ENCODE data around the gene LRP1.

The LRP1 gene

GRCh38 chr12:57127726-57128518 is at the start of gene LRP1:
Gene LRP1, plus strand, starts transcription at chr12:57128483. Its CDS starts 482 bp downstream, at chr12:57128965.
- peak within 1 kb of the TSS; percentile 70 for H3K27ac ChIP-seq
- DNase-seq (ENCODE audit: low read depth, low spot score) = no peak

- peak within 1 kb of the TSS; percentile 56 for H3K27ac ChIP-seq
- DNase-seq (ENCODE audit: low read depth, low spot score) = peak; percentile 100
Measured at GRCh38 chr12:57078519-57079404, 49.5 kb upstream of the LRP1 start, which contains the start of gene NEMP1. Gene NEMP1, minus strand, starts transcription at chr12:57078791. Its CDS starts 46 bp downstream, at chr12:57078745.

- no peak overlapping the region for H3K27ac ChIP-seq
- no peak for DNase-seq (ENCODE audit: low read depth, low spot score)
Measured at GRCh38 chr12:57079821-57080220, 48.5 kb upstream of the LRP1 start.

GRCh38 chr12:57080855-57081254 is 47.4 kb upstream of the LRP1 start:
- no peak for DNase-seq (ENCODE audit: low read depth, low spot score)
- no peak overlapping the region for H3K27ac ChIP-seq

GRCh38 chr12:57085999-57086492 is 42.2 kb upstream of the LRP1 start:
- peak overlapping the region; percentile 99 for H3K27ac ChIP-seq
- no peak for DNase-seq (ENCODE audit: low read depth, low spot score)

GRCh38 chr12:57086493-57087009 is 41.7 kb upstream of the LRP1 start:
- H3K27ac ChIP-seq = peak overlapping the region; percentile 99
- DNase-seq (ENCODE audit: low read depth, low spot score) = no peak

GRCh38 chr12:57087010-57087690 is 41.1 kb upstream of the LRP1 start:
- peak overlapping the region; percentile 99 for H3K27ac ChIP-seq
- no peak for DNase-seq (ENCODE audit: low read depth, low spot score)

- peak overlapping the region; percentile 99 for H3K27ac ChIP-seq
- DNase-seq (ENCODE audit: low read depth, low spot score) = peak; percentile 78
Measured at GRCh38 chr12:57087691-57088353, 40.5 kb upstream of the LRP1 start.

GRCh38 chr12:57088354-57089270 is 39.7 kb upstream of the LRP1 start, which contains the start of gene NAB2:
Gene NAB2, plus strand, starts transcription at chr12:57089114. Its CDS starts 158 bp downstream, at chr12:57089272.
- DNase-seq (ENCODE audit: low read depth, low spot score) = peak; percentile 90
- peak within 1 kb of the TSS; percentile 99 for H3K27ac ChIP-seq

- DNase-seq (ENCODE audit: low read depth, low spot score) = no peak
- peak overlapping the region; percentile 99 for H3K27ac ChIP-seq
Measured at GRCh38 chr12:57089271-57090245, 38.7 kb upstream of the LRP1 start.

GRCh38 chr12:57090490-57090889 is 37.8 kb upstream of the LRP1 start:
- DNase-seq (ENCODE audit: low read depth, low spot score) = no peak
- peak overlapping the region; percentile 99 for H3K27ac ChIP-seq

- peak overlapping the region; percentile 99 for H3K27ac ChIP-seq
- DNase-seq (ENCODE audit: low read depth, low spot score) = no peak
Measured at GRCh38 chr12:57090924-57091637, 37.2 kb upstream of the LRP1 start.

- H3K27ac ChIP-seq = peak overlapping the region; percentile 78
Measured at GRCh38 chr12:57091638-57092528, 36.4 kb upstream of the LRP1 start.

GRCh38 chr12:57092529-57092862 is 35.8 kb upstream of the LRP1 start:
- H3K27ac ChIP-seq = peak overlapping the region; percentile 78

More at GRCh38 chr12:57091638-57092528, 36.4 kb upstream of the LRP1 start:
- no peak for DNase-seq (ENCODE audit: low read depth, low spot score)

GRCh38 chr12:57092876-57093414 is 35.3 kb upstream of the LRP1 start:
- H3K27ac ChIP-seq = peak overlapping the region; percentile 78

More at GRCh38 chr12:57092529-57092862, 35.8 kb upstream of the LRP1 start:
- DNase-seq (ENCODE audit: low read depth, low spot score) = no peak

More at GRCh38 chr12:57092876-57093414, 35.3 kb upstream of the LRP1 start:
- DNase-seq (ENCODE audit: low read depth, low spot score) = no peak
